Fibroblast of skin of right biceps (primary cell): ENCODE results near the gene ZEB2.

Source experiments
- DNase-seq: peaks from one replicate; pipeline ENCODE4 v3.0.0-alpha.2; 2013

Gene ZEB2

GRCh38 chr2:144412709-144413108, 107.2 kb downstream of the ZEB2 start:
- DNase-seq = no peak

- no peak for DNase-seq
Observed at GRCh38 chr2:144411473-144411872, 108.4 kb downstream of the ZEB2 start.

GRCh38 chr2:144409241-144409640, 110.7 kb downstream of the ZEB2 start:
- DNase-seq = no peak

- DNase-seq = no peak
Observed at GRCh38 chr2:144407262-144407661, 112.7 kb downstream of the ZEB2 start.

GRCh38 chr2:144405982-144406788, 113.7 kb downstream of the ZEB2 start:
- no peak for DNase-seq

GRCh38 chr2:144405321-144405720, 114.6 kb downstream of the ZEB2 start:
- no peak for DNase-seq

GRCh38 chr2:144404586-144405314, 115.2 kb downstream of the ZEB2 start:
- no peak for DNase-seq

GRCh38 chr2:144403933-144404332, 116.0 kb downstream of the ZEB2 start:
- DNase-seq = no peak

- DNase-seq = no peak
Observed at GRCh38 chr2:144402251-144402650, 117.7 kb downstream of the ZEB2 start.

- no peak for DNase-seq
Observed at GRCh38 chr2:144401036-144401435, 118.9 kb downstream of the ZEB2 start.

GRCh38 chr2:144396318-144396717, 123.6 kb downstream of the ZEB2 start:
- no peak for DNase-seq

GRCh38 chr2:144390424-144391020, 129.4 kb downstream of the ZEB2 start:
- peak; percentile 53 for DNase-seq

- no peak for DNase-seq
Observed at GRCh38 chr2:144389930-144390311, 130.0 kb downstream of the ZEB2 start.

- no peak for DNase-seq
Observed at GRCh38 chr2:144389151-144389929, 130.6 kb downstream of the ZEB2 start.

GRCh38 chr2:144385381-144385780, 134.5 kb downstream of the ZEB2 start:
- DNase-seq = no peak

- DNase-seq = no peak
Observed at GRCh38 chr2:144383571-144384100, 136.3 kb downstream of the ZEB2 start.

- no peak for DNase-seq
Observed at GRCh38 chr2:144382849-144383248, 137.1 kb downstream of the ZEB2 start.

GRCh38 chr2:144381716-144382115, 138.2 kb downstream of the ZEB2 start:
- no peak for DNase-seq

GRCh38 chr2:144379851-144380311, 140.0 kb downstream of the ZEB2 start:
- no peak for DNase-seq

GRCh38 chr2:144378551-144378950, 141.4 kb downstream of the ZEB2 start:
- no peak for DNase-seq

GRCh38 chr2:144377914-144378313, 142.0 kb downstream of the ZEB2 start:
- DNase-seq = peak; percentile 47

- peak; percentile 54 for DNase-seq
Observed at GRCh38 chr2:144376926-144377325, 143.0 kb downstream of the ZEB2 start.

GRCh38 chr2:144376460-144376859, 143.5 kb downstream of the ZEB2 start:
- DNase-seq = no peak
